ENCODE results near the gene ODC1. TPM values are rescaled to one million over a fixed set of nuclear protein-coding genes. Genes with fewer than 3 reads are reported as not detected.
"Not testable (repeated sequence)": the region's sequence is repeated elsewhere in the genome, so short reads cannot be mapped to it uniquely, and the experiment has no call there.

ODC1 gene
- total RNA-seq, 2 experiments from 2014 or later, result 64.8 to 80.3 TPM

- not testable (repeated sequence) for DNase-seq; H3K27me3 Mint-ChIP-seq; H3K9me3 Mint-ChIP-seq (ENCODE audit: low read depth); H3K4me3 Mint-ChIP-seq; H3K27ac Mint-ChIP-seq; ATAC-seq
- peaks cover 38% of the 10 kb centered on the region for H3K4me1 Mint-ChIP-seq
- CTCF ChIA-PET, result interaction anchor here (0.5 to 1.4 kb wide), 4 partner anchors 8 to 506 kb away, joined by 3 to 7 read pairs (median 4); no protein-coding TSS in a partner anchor
- peaks cover 48% of the 10 kb centered on the region for H3K36me3 Mint-ChIP-seq
These were observed 5.5 kb downstream of the ODC1 start for GRCh38 chr2:10442469-10443126.

GRCh38 chr2:10441948-10442347 lies 6.2 kb downstream of the ODC1 start:
- Mint-ChIP-seq H3K27me3 (no peaks in the 10 kb centered on the region), H3K9me3 (ENCODE audit: low read depth) (no peaks in the 10 kb centered on the region), H3K4me3 (no peak overlapping the region), H3K36me3 (peaks cover 45% of the 10 kb centered on the region), H3K27ac (no peak overlapping the region), H3K4me1 (peaks cover 33% of the 10 kb centered on the region)
- CTCF ChIA-PET, result interaction anchor here (0.5 to 1.4 kb wide), 2 partner anchors 133 to 217 kb away, joined by 3 read pairs; no protein-coding TSS in a partner anchor
- ATAC-seq, result no peak
- no peak for DNase-seq

GRCh38 chr2:10440736-10441135 lies 7.4 kb downstream of the ODC1 start:
- no peak for ATAC-seq
- Mint-ChIP-seq H3K4me1 (peaks cover 25% of the 10 kb centered on the region), H3K4me3 (no peak overlapping the region), H3K27ac (no peak overlapping the region), H3K27me3 (no peaks in the 10 kb centered on the region), H3K9me3 (ENCODE audit: low read depth) (no peaks in the 10 kb centered on the region), H3K36me3 (peaks cover 45% of the 10 kb centered on the region)
- DNase-seq, result no peak
- CTCF ChIA-PET, result interaction anchor here (0.7 to 6.7 kb wide), 2 partner anchors 31 to 368 kb away, joined by 3 to 70 read pairs; no protein-coding TSS in a partner anchor

GRCh38 chr2:10439971-10440370 lies 8.2 kb downstream of the ODC1 start:
- no peak overlapping the region for H3K27ac Mint-ChIP-seq
- ATAC-seq, result no peak

GRCh38 chr2:10439185-10439879 lies 8.8 kb downstream of the ODC1 start:
- CTCF ChIA-PET, result interaction anchor here (1.1 to 6.7 kb wide), 4 partner anchors 8 to 220 kb away, joined by 3 to 70 read pairs (median 6); partner anchors contain the start of gene HPCAL1
- Mint-ChIP-seq H3K4me1 (peaks cover 15% of the 10 kb centered on the region), H3K36me3 (peaks cover 39% of the 10 kb centered on the region), H3K27me3 (no peaks in the 10 kb centered on the region), H3K27ac (no peak overlapping the region), H3K4me3 (no peak overlapping the region), H3K9me3 (ENCODE audit: low read depth) (no peaks in the 10 kb centered on the region)
- no peak for DNase-seq
- ATAC-seq, result no peak

More at GRCh38 chr2:10439971-10440370, 8.2 kb downstream of the ODC1 start:
- Mint-ChIP-seq H3K36me3 (peaks cover 45% of the 10 kb centered on the region), H3K4me1 (peaks cover 19% of the 10 kb centered on the region), H3K9me3 (ENCODE audit: low read depth) (no peaks in the 10 kb centered on the region), H3K4me3 (no peak overlapping the region), H3K27me3 (no peaks in the 10 kb centered on the region)
- CTCF ChIA-PET, result interaction anchor here (0.7 to 6.7 kb wide), 4 partner anchors 30 to 367 kb away, joined by 3 to 70 read pairs (median 6); partner anchors contain the start of gene HPCAL1
- no peak for DNase-seq

GRCh38 chr2:10438688-10439087 lies 9.4 kb downstream of the ODC1 start:
- Mint-ChIP-seq H3K27ac (no peak overlapping the region), H3K4me1 (peaks cover 10% of the 10 kb centered on the region), H3K27me3 (no peaks in the 10 kb centered on the region), H3K36me3 (peaks cover 33% of the 10 kb centered on the region), H3K9me3 (ENCODE audit: low read depth) (no peaks in the 10 kb centered on the region), H3K4me3 (no peak overlapping the region)
- ATAC-seq, result no peak
- DNase-seq, result no peak
- CTCF ChIA-PET, result interaction anchor here (0.8 to 6.7 kb wide), 6 partner anchors 8 to 236 kb away, joined by 3 to 70 read pairs (median 6); partner anchors contain the start of genes HPCAL1 and ODC1

- DNase-seq (no peak), ATAC-seq (no peak)
- peaks cover 24% of the 10 kb centered on the region for H3K36me3 Mint-ChIP-seq
- H3K9me3 Mint-ChIP-seq (ENCODE audit: low read depth), result no peaks in the 10 kb centered on the region
- CTCF ChIA-PET, result interaction anchor here (0.8 to 6.7 kb wide), 5 partner anchors 9 to 365 kb away, joined by 3 to 70 read pairs (median 5); partner anchors contain the start of gene ODC1
- H3K4me1 Mint-ChIP-seq, result peaks cover 13% of the 10 kb centered on the region
- no peak overlapping the region for H3K27ac Mint-ChIP-seq
- peaks cover 4% of the 10 kb centered on the region for H3K27me3 Mint-ChIP-seq
- no peak overlapping the region for H3K4me3 Mint-ChIP-seq
These were observed 10.3 kb downstream of the ODC1 start for GRCh38 chr2:10437806-10438205.

- ATAC-seq, result no peak
- CTCF ChIA-PET, result interaction anchor here (1.0 to 6.7 kb wide), 6 partner anchors 10 to 364 kb away, joined by 4 to 86 read pairs (median 64); partner anchors contain the start of gene ODC1
- H3K4me1 Mint-ChIP-seq, result peaks cover 10% of the 10 kb centered on the region
- H3K9me3 Mint-ChIP-seq (ENCODE audit: low read depth), result no peaks in the 10 kb centered on the region
- H3K36me3 Mint-ChIP-seq, result peaks cover 15% of the 10 kb centered on the region
- peaks cover 4% of the 10 kb centered on the region for H3K27me3 Mint-ChIP-seq
- DNase-seq, result no peak
- no peak overlapping the region for H3K27ac Mint-ChIP-seq
- no peak overlapping the region for H3K4me3 Mint-ChIP-seq
These were observed 11.5 kb downstream of the ODC1 start for GRCh38 chr2:10436583-10437110.

- ATAC-seq, result no peak
- Mint-ChIP-seq H3K4me1 (peaks cover 10% of the 10 kb centered on the region), H3K36me3 (peaks cover 11% of the 10 kb centered on the region), H3K4me3 (no peak overlapping the region), H3K27me3 (peaks cover 4% of the 10 kb centered on the region), H3K27ac (no peak overlapping the region), H3K9me3 (ENCODE audit: low read depth) (no peaks in the 10 kb centered on the region)
- CTCF ChIA-PET, result interaction anchor here (0.8 to 6.7 kb wide), 32 partner anchors 11 to 622 kb away, joined by 3 to 86 read pairs (median 6); partner anchors contain the start of gene ODC1
- no peak for DNase-seq
These were observed 12.3 kb downstream of the ODC1 start for GRCh38 chr2:10435820-10436204.

GRCh38 chr2:10434886-10435819 lies 13.0 kb downstream of the ODC1 start:
- Mint-ChIP-seq H3K4me3 (no peak overlapping the region), H3K36me3 (peaks cover 7% of the 10 kb centered on the region), H3K27ac (no peak overlapping the region), H3K4me1 (peaks cover 10% of the 10 kb centered on the region), H3K9me3 (ENCODE audit: low read depth) (no peaks in the 10 kb centered on the region), H3K27me3 (peaks cover 4% of the 10 kb centered on the region)
- ATAC-seq, result peak; percentile 43
- DNase-seq, result peak; percentile 77
- CTCF ChIA-PET, result interaction anchor here (0.6 to 6.7 kb wide), 67 partner anchors 8 to 621 kb away, joined by 3 to 86 read pairs (median 4); partner anchors contain the start of gene ODC1

- no peak overlapping the region for H3K27ac Mint-ChIP-seq
- DNase-seq (no peak), ATAC-seq (no peak)
- peaks cover 7% of the 10 kb centered on the region for H3K4me1 Mint-ChIP-seq
- peaks cover 4% of the 10 kb centered on the region for H3K27me3 Mint-ChIP-seq
- no peak overlapping the region for H3K4me3 Mint-ChIP-seq
- CTCF ChIA-PET, result interaction anchor here (0.5 to 6.7 kb wide), 57 partner anchors 8 to 620 kb away, joined by 3 to 86 read pairs (median 5); partner anchors contain the start of gene ODC1
- H3K36me3 Mint-ChIP-seq, result no peaks in the 10 kb centered on the region
- no peaks in the 10 kb centered on the region for H3K9me3 Mint-ChIP-seq (ENCODE audit: low read depth)
These were observed 13.9 kb downstream of the ODC1 start for GRCh38 chr2:10433947-10434885.
